HG03095 (cell line): ENCODE results near the gene TTI1.

Experiments
- ATAC-seq: cut with Tn5 transposase; IDR thresholded peaks from one replicate; pipeline ENCODE4 v1.9.1; 2021; ENCODE audit warnings: moderate library complexity; ENCODE audit not compliant: unreplicated experiment

Gene TTI1

DNA sequence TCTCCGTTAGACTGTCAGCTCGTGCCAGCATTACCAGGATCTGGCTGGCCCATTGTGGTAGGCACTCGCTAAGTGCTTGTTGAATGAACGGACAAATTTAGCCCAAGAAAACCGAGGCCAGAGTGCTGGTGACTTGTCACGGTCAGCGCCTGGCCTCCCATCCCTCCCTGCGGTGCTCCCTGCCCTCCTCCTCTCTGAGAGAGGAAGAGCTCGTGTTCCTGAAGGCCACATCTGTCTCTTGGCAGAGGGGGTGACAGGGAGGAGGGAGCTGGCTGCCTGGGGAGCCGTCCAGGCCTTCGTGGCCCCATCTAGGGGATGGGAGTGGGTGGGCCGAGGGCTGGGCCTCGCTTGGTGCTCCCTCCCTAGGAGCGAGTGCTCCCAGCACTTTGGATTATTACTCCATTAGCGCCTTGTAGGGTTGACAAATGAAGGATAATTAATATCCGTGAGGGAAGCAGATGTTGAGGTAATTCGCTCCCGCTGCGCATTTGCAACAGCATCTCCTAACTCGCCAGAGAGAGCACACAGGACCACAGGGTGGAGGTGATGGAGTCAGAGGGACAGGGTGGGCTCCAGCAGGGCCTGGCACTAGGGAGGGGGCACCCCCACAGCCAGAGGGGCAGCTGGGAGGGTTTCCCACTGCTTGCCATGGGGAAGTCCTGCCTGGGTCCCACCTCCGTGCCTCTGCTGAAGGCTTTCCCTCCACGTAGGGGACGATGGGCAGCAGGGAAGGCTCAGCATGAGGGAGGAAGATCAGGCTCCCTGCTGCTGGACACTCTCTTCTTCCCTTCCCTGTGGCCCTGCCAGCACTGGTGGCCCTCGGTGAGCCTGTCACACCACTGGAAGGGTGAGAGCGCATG is 93.3 kb downstream of the TTI1 start:
- no peak for ATAC-seq

DNA sequence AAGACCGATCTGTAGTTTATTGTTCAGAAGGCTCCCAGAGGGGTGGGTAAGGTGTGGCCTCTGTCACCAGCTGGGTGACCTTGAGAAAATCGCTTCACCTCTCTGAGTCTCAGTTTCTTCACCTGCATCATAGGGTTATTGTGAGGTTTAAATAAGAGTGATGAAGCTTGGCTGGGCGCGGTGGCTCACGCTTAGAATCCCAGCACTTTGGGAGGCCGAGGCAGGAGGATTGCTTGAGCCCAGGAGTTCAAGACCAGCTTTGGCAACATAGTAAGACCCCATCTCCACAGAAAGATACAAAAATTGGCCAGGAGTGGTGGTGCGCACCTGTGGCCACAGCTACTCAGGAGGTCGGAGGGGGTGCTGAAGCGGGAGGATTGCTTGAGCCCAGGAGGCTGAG is 94.3 kb downstream of the TTI1 start:
- ATAC-seq: no peak

DNA sequence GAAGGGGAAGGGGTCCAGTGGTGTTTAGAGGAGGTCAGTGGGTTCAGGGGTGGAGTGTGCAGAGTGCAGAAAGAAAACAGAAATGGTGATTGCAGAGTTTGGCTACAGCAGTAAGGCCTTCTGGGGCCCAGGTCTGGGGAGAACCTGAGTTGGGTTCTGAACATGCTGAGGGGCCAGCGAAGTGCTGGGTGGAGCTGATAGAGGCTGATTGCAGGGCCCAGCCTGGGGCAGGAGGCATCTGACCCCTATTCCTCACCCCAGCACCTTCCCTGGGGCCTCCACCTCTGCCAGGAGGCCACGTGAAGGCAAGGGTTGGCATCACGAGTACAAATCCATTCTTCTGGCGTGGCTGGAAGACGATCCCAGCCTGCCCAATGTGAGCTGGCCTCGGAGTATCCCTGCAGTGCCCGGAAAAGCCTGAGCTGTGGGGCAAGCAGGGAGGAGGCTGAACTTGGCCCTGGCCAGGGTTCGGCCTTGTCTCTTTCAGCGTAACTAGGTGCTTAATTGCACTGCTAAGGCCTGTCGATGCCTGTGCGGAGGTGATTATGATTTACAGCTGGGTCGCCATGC is 95.0 kb downstream of the TTI1 start:
- no peak for ATAC-seq

DNA sequence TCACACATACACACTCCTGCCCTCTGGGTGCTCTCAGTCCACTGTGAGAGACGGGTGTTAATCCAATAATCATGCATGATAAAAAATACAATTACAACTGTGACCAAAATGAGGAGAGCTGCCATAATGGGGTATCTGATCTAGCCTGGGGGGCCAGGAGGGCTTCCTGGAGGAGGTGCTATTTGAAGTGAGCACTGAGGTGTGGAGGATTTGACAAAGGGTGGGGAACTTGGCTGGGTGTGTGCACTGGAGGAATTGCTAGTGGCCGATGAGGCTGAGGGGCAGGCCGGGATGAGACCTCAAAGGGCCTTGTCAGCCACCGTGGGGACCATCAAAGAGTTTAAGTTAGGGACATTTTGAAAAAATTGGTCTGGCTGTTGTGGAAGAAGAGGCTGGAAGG is 95.6 kb downstream of the TTI1 start:
- no peak for ATAC-seq

DNA sequence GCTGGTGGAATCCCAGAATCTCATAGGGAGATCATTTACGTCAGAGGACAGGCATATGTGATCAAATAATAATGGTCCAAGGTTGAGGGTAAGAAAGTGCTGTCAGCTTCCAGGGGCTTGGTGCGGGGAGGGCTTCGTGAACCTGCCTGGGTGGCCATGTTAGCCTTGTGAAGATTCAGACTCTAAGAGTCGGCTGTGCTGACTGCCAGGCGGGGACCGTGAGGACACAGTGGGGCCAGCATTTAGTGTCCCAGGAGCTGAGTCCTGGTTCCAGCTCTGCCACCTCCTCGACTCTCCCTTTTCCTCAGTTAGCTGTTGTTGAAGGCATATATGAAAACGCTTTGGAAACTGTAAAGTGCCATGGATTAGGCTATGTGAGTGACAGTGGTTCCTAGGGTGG is 96.8 kb downstream of the TTI1 start:
- no peak for ATAC-seq

DNA sequence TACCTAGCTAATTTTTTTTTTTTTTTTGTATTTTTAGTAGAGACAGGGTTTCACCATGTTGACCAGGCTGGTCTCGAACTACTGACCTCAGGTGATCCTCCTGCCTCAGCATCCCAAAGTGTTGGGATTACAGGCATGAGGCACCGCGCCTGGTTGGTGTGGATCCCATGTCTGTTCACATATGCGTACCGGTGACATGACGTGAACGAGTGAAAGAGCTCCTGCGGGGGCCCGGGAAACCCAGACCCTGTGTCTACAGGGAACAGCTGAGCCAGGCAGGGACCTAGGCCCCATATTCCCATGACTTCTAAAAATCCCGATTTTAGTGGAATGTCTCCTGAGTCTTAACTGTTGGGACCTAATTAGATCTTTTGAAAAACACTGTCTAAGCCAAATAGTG is 97.2 kb downstream of the TTI1 start:
- ATAC-seq: no peak

DNA sequence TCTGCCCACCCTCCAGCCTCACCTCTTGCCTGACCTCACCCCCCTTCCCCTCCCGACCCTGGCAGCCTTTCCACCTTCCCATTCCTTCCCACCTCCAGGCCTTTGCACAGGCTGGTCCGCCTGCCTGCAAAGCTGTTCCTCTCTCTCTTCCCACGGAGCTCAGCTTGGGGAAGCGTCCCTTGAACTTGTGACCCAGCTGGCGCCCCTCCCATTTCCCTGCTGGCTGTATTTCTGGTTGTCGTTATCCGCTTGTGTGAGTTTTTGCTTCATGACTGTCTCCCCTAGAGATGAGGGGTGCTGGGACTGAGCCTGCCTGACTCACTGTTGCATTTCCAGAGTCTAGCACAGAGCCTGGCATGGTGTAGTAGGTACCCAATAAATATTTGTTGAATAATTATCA is 97.8 kb downstream of the TTI1 start:
- no peak for ATAC-seq

DNA sequence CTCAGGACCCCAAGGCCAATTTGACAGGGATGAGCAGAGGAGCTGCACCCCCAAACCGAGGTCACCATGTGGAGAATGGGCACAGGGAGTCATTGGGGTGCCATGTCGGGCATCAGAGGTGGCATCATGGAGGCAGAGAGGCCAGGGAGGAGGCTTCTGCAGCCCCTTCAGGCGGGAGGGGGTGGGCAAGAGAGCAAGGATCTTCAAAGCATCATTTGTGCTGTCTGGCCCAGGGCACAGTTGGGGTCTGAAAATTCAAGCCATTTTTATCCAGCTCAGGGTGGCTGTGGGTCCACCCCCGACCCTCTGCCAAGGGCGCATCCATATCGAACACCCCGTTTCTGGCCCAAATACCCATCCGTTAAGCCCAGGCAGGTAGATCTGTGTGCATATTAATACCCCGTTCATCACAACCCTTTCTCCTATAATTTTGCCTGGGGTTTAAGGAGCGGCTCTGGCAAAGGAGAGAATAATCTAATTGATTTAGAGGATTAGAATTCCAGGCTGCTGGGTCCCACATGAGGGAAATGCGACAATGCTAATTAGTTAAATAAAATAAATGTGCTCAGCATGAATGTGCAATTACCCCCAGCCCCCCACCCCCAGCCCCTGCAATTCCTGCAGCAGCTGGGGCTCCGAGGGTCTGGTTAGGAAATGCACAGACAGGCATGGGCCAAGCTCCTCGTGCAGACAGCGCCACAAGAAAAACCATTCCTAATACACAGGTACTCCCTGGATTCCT is 98.5 kb downstream of the TTI1 start:
- no peak for ATAC-seq

DNA sequence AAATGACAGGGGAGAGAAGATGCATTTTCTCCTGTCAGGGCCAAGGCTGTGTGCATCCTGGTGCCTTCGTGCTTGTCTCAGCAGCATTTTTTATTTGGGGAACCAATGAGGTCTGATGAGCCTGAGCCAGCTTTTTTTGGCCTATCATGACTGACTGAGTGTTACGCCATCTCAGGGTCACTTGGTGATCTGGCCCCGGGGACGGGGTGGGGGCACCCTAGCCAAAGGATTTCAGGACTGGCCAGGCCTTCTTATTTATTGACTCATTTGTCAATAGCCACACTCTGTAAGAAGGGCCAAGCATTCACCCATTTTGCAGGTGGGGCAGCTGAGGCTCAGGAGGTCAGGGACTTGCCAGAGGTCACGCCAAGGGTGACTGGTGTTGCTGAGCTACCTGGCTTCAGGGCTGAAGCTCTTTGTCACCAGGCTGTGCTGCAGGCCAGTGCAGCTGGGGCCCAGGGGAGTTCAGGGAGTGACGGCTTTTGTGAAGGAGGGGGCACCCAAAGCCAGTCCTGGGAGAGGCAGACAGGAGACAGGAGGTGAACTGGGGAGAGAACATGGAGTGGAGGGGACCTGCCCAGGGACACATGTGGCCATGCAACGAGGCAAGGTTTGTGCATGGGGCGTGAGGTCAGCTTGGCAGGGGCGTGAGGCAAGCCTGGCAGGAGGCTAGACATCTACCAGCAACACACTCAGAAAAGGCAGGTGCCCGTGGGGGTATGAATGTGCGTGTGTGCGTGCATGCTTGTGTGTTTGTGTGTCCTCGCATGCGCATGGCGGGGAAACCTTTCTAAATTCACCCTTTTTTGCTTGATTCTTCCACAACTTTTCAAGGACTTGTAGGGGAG is 99.2 kb downstream of the TTI1 start:
- no peak for ATAC-seq
